ENCODE data around the gene AOPEP.

DNA sequence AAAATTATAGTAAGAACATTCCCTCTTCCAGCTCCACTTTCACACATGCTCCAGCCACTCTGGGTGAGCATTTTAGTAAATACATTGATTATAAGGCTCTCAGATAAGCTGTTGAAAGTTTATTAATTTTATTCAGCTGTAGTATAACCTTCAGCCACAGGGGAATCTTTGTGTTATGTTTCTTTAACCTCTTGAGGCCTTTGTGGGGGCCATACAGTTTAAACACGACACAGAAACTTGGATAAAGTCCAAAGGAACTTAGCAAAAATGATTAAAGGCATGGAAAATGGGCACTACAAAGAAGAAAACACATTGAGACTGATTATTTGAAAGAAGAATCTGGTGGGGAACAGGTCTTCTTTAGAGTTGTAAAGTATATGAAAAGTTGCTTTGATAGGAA, 70.2 kb downstream of the AOPEP start:
- TF ChIP-seq, protein P1, sequence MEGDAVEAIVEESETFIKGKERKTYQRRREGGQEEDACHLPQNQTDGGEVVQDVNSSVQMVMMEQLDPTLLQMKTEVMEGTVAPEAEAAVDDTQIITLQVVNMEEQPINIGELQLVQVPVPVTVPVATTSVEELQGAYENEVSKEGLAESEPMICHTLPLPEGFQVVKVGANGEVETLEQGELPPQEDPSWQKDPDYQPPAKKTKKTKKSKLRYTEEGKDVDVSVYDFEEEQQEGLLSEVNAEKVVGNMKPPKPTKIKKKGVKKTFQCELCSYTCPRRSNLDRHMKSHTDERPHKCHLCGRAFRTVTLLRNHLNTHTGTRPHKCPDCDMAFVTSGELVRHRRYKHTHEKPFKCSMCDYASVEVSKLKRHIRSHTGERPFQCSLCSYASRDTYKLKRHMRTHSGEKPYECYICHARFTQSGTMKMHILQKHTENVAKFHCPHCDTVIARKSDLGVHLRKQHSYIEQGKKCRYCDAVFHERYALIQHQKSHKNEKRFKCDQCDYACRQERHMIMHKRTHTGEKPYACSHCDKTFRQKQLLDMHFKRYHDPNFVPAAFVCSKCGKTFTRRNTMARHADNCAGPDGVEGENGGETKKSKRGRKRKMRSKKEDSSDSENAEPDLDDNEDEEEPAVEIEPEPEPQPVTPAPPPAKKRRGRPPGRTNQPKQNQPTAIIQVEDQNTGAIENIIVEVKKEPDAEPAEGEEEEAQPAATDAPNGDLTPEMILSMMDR (IDR thresholded peaks at IDR 0.05; ENCODE audit: low read length) = peak; percentile 13; the same call in 1 of the 2 replicates
- no peak for TF ChIP-seq EZH2 (IDR thresholded peaks at IDR 0.05; ENCODE audit: borderline replicate concordance, low read length)

Measured in OCI-LY1 (cell line).